Measurements from ENCODE around the gene DHRSX.
"Not testable (repeated sequence)": the region's sequence is repeated elsewhere in the genome, so short reads cannot be mapped to it uniquely, and the experiment has no call there.

DHRSX gene

GRCh38 chrX:2342874-2343273 is 157.9 kb downstream of the DHRSX start:
- DNase-seq = no peak

- DNase-seq = no peak
Observed at GRCh38 chrX:2342281-2342688, 158.5 kb downstream of the DHRSX start.

DNA sequence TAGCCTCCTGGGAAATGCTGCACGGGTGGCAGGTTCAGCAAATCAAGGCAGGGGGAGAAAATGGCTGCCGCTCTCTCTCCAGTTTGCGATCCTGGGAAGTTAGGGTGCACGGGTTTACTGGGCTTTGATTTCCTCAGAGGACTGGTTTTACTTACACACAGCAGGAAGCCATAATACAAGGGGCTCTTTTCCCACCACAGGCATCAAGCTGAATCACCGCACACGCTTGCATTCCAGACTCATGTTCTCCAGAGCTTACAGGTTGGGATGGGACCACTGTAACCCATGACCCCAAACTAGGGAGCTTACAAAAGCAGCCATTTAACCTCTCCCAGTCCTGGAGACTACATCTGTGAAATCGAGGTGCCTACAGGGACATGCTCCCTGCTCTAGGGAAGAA is 159.8 kb downstream of the DHRSX start:
- no peak for DNase-seq

- DNase-seq = no peak
Observed at GRCh38 chrX:2336181-2336580, 164.6 kb downstream of the DHRSX start.

DNA sequence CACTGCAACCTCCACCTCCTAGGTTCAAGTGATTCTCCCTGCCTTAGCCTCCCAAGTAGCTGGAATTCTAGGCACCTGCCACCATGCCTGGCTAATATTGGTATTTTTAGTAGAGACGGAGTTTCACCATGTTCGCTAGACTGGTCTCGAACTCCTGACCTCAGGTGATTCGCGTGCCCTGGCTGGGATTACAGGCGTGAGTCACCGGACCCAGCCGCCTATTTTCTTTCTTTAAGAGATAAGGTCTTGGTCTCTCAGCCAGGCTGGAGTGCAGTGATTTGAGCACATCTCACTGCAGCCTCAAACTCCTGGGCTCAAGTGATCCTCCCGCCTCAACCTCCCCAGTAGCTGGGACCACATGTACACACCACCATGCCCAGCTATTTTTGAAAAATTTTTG is 166.5 kb downstream of the DHRSX start:
- no peak for DNase-seq

GRCh38 chrX:2332252-2332651 is 168.5 kb downstream of the DHRSX start:
- DNase-seq = no peak

DNA sequence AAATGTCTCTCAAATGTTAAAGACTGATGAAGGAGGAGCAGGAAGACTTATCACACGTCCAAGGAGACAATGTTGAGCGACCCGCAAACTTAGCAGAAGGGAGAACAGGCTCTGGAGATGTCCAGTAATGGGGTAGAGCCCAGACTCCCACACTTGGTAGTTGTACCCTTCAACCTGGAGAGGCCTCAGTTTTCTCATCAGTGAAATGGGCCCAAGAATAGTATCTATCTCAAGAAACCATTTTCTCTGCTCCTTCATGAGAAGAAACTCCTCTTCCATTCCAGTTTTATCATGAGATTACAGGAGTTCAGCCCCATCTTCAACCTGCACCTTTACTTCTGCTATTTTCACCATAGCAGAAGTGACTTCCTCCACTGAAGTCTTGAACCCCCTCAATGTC is 169.9 kb downstream of the DHRSX start:
- DNase-seq = no peak

DNA sequence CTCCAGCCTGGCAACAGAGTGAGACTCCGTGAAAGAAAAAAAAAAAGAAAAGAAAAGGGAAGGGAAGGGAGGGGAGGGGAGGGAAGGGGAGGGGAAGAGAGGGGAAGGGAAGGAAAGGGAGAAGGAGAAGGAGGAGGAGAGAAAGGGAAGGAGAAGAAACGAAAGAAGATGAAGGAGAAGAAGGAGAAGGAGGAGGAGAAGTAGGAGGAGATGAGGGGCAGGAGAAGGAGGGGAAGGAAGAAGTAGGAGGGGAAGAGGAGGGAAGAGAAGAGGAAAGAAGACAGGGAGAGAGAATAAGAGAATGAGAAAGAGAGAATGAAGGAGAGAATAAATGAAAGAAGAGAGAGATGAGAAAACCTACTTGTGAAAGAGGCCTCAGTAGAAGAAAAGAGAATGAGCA is 170.3 kb downstream of the DHRSX start:
- no peak for DNase-seq

GRCh38 chrX:2327423-2327822 is 173.4 kb downstream of the DHRSX start:
- DNase-seq = no peak

- DNase-seq = peak; percentile 78
Observed at GRCh38 chrX:2325076-2325784, 175.5 kb downstream of the DHRSX start.

- no peak for DNase-seq
Observed at GRCh38 chrX:2324151-2324550, 176.6 kb downstream of the DHRSX start.

GRCh38 chrX:2321411-2321810 is 179.4 kb downstream of the DHRSX start:
- no peak for DNase-seq

GRCh38 chrX:2320580-2321327 is 180.0 kb downstream of the DHRSX start:
- no peak for DNase-seq

- no peak for DNase-seq
Observed at GRCh38 chrX:2320089-2320488, 180.7 kb downstream of the DHRSX start.

GRCh38 chrX:2318371-2318770 is 182.4 kb downstream of the DHRSX start:
- peak; percentile 80 for DNase-seq

- peak; percentile 77 for DNase-seq
Observed at GRCh38 chrX:2317527-2318055, 183.2 kb downstream of the DHRSX start.

- no peak for DNase-seq
Observed at GRCh38 chrX:2316534-2316933, 184.2 kb downstream of the DHRSX start.

- no peak for DNase-seq
Observed at GRCh38 chrX:2315434-2315833, 185.3 kb downstream of the DHRSX start.

- no peak for DNase-seq
Observed at GRCh38 chrX:2314831-2315365, 185.9 kb downstream of the DHRSX start.

GRCh38 chrX:2313864-2314640 is 186.7 kb downstream of the DHRSX start:
- no peak for DNase-seq

DNA sequence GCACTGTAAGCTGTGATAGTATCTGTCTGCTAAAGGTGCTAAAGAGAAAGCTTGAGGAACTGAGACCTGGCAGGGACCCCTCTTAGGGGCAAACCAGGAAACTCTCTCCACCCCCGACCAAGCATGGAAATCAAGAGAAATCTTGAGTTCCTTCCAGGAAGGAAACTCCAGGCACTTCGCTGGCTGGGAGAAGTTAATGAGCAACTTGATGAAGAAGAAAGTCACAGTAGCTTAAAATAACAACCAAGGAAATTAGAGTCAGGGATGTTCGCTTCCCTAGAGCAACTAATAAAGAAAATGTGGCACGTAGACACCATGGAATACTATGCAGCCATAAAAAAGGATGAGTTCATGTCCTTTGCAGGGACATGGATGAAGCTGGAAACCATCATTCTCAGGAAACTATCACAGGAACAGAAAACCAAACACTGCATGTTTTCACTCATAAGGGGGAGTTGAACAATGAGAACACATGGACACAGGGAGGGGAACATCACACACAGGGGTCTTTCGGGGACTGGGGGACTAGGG is 188.7 kb downstream of the DHRSX start:
- DNase-seq = not testable (repeated sequence)

GRCh38 chrX:2311501-2311900 is 189.3 kb downstream of the DHRSX start:
- no peak for DNase-seq

DNA sequence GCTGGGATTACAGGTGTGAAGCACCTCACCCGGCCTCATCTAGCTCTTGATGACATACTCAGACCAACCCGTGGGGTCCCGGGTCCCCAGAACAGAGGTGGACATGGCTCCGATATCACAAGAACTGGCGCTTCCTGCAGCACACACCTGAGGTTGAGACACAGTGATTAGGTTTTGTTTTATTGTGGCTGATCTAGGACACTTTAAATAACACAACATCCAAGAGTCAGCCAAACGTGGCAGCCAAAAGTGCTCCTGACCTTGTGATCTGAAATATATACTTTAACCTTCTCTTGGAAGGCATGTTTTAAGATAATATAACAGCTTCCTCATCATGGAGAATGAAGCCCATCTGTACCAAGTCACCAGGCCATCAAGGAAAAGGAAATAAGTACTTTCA is 198.9 kb downstream of the DHRSX start:
- DNase-seq = no peak
